Endothelial cell of umbilical vein (primary cell): ENCODE measurements around the gene WBP4. TPM values are rescaled to one million over a fixed set of nuclear protein-coding genes. Genes with fewer than 3 reads are reported as not detected.

ENCODE experiments used
- BruUV-seq: library from RNA; stranded (reverse); fragments of 400-500 nt; replicated peaks from 2 replicates; lab custom pipeline; 2021; lab: Mats Ljungman, UMichigan
- CTCF ChIA-PET: fragments of 300-600, 350-600 bp; sonication (Branson Sonifier 250); formaldehyde crosslinking; loops from one replicate; lab custom pipeline; 2021; ENCODE audit warnings: antibody characterized with exemption, inconsistent platforms; lab: Charles Lee
- POLR2A ChIA-PET: fragments of 300-600, 350-600 bp; sonication (Branson Sonifier 250); formaldehyde crosslinking; loops from one replicate; lab custom pipeline; 2021; ENCODE audit warnings: antibody characterized with exemption, inconsistent platforms; lab: Charles Lee
- DNase-seq: peaks from one replicate; pipeline ENCODE4 v3.0.0-alpha.2; 2011; ENCODE audit warnings: low read depth, low spot score
- FAIRE-seq: peaks from 2 replicates; lab custom pipeline; 2011; peaks lifted over from hg19 to GRCh38; lab: Jason Lieb, UNC
- H2AFZ ChIP-seq: 2 replicates; pipeline ENCODE4 v1.6.0; 2012; ENCODE audit warnings: low read depth, low read length, control low read depth, inconsistent platforms
- H3K27ac ChIP-seq: 2 replicates; pipeline ENCODE4 v1.5.1; 2011; ENCODE audit warnings: low read depth, mild to moderate bottlenecking, control low read depth, low read length, moderate library complexity; ENCODE audit not compliant: insufficient read depth
- H3K27me3 ChIP-seq, 2 experiments: 2 replicates each; pipeline versions ENCODE4 v1.6.0 to v1.6.1; 2011; ENCODE audit warnings: low read length in 2 of 2, mixed read lengths in 1 of 2; ENCODE audit not compliant: control insufficient read depth in 2 of 2, insufficient read depth in 2 of 2
- H3K36me3 ChIP-seq, 2 experiments: 2 replicates in 1 of 2; 3 replicates in 1 of 2; pipeline ENCODE4 v1.5.1; 2011; ENCODE audit warnings: low read length in 2 of 2, mild to moderate bottlenecking in 1 of 2, moderate library complexity in 1 of 2; ENCODE audit not compliant: control insufficient read depth in 2 of 2, insufficient read depth in 2 of 2; ENCODE audit errors: extremely low read depth in 1 of 2
- H3K4me1 ChIP-seq: 3 replicates; pipeline ENCODE4 v1.5.1; 2011; ENCODE audit warnings: mild to moderate bottlenecking, low read length; ENCODE audit not compliant: control insufficient read depth, insufficient read depth; ENCODE audit errors: extremely low read depth
- H3K4me2 ChIP-seq: 2 replicates; pipeline ENCODE4 v1.6.1; 2011; ENCODE audit warnings: low read length, control low read depth, mixed read lengths; ENCODE audit not compliant: insufficient read depth
- H3K4me3 ChIP-seq, 3 experiments: fragments of 200-600 bp in 1 of 3; sonication (generic), shearing (Covaris generic) in 1 of 3; replicated peaks in 1 of 3; 2 replicates each; pipeline ENCODE4 v1.5.1; 2011 to 2016; ENCODE audit warnings: control low read depth in 3 of 3, low read length in 3 of 3, mild to moderate bottlenecking in 2 of 3, inconsistent platforms in 1 of 3, low read depth in 1 of 3, moderate library complexity in 1 of 3; ENCODE audit not compliant: insufficient read depth in 1 of 3
- H3K79me2 ChIP-seq: 2 replicates; pipeline ENCODE4 v1.6.0; 2012; ENCODE audit warnings: low read length, inconsistent platforms; ENCODE audit not compliant: control insufficient read depth, insufficient read depth
- H3K9ac ChIP-seq: replicated peaks from 2 replicates; pipeline ENCODE3; 2011; ENCODE audit warnings: low read length, control low read depth; ENCODE audit not compliant: insufficient read depth; ENCODE audit errors: extremely low read depth
- H3K9me1 ChIP-seq: replicated peaks from 3 replicates; pipeline ENCODE4 v1.6.0; 2011; ENCODE audit warnings: mild to moderate bottlenecking, low read length; ENCODE audit not compliant: control insufficient read depth, insufficient read depth; ENCODE audit errors: extremely low read depth
- H3K9me3 ChIP-seq: replicated peaks from 2 replicates; pipeline ENCODE4 v1.5.1; 2012; ENCODE audit warnings: low read length, inconsistent platforms; ENCODE audit not compliant: control insufficient read depth, insufficient read depth
- H4K20me1 ChIP-seq: replicated peaks from 2 replicates; pipeline ENCODE3; 2011; ENCODE audit warnings: mild to moderate bottlenecking, low read length; ENCODE audit not compliant: control insufficient read depth, insufficient read depth; ENCODE audit errors: extremely low read depth
- CTCF ChIP-seq, 2 donors: IDR thresholded peaks; 1 replicate in 1 of 2; 2 replicates in 1 of 2; pipeline ENCODE4 v1.5.1; 2011; ENCODE audit warnings: low read length in 2 of 2, mild to moderate bottlenecking in 2 of 2, moderate library complexity in 2 of 2, control low read depth in 1 of 2, inconsistent platforms in 1 of 2, low read depth in 1 of 2; ENCODE audit not compliant: insufficient read depth in 1 of 2; ENCODE audit errors: extremely low read depth in 1 of 2
- EZH2 ChIP-seq: IDR thresholded peaks from 2 replicates; pipeline ENCODE4 v1.6.1; 2012; ENCODE audit warnings: borderline replicate concordance, low read depth, mild to moderate bottlenecking, moderate library complexity, low read length, inconsistent platforms; ENCODE audit not compliant: severe bottlenecking
- FOS ChIP-seq: IDR thresholded peaks from 2 replicates; pipeline ENCODE4 v1.6.1; 2011; ENCODE audit warnings: mild to moderate bottlenecking, low read length, moderate library complexity, borderline replicate concordance; ENCODE audit not compliant: insufficient read depth
- GATA2 ChIP-seq: IDR thresholded peaks from 2 replicates; pipeline ENCODE4 v1.7.0; 2011; ENCODE audit warnings: low read depth, mild to moderate bottlenecking, moderate library complexity, mixed read lengths, low read length; ENCODE audit not compliant: insufficient read length, insufficient read depth
- JUN ChIP-seq: IDR thresholded peaks from 2 replicates; pipeline ENCODE4 v1.6.1; 2011; ENCODE audit warnings: borderline replicate concordance, low read depth; ENCODE audit not compliant: insufficient read length, insufficient read depth
- MAX ChIP-seq: IDR thresholded peaks from 2 replicates; pipeline ENCODE4 v1.6.1; 2011; ENCODE audit not compliant: insufficient read depth, insufficient read length
- MYC ChIP-seq: IDR thresholded peaks from one replicate; pipeline ENCODE4 v1.6.1; 2011; ENCODE audit warnings: mild to moderate bottlenecking, low read depth, low read length
- POLR2A ChIP-seq: IDR thresholded peaks from 2 replicates; pipeline ENCODE4 v1.6.1; 2012; ENCODE audit warnings: low read depth, mild to moderate bottlenecking, control low read depth, low read length
- POLR2AphosphoS5 ChIP-seq: IDR thresholded peaks from 2 replicates; pipeline ENCODE4 v1.6.1; 2012; ENCODE audit warnings: low read depth, mild to moderate bottlenecking, control low read depth, low read length, moderate library complexity; ENCODE audit not compliant: insufficient read depth
- dilution Hi-C: fragments of 300-500 bp; cut with MboI; formaldehyde crosslinking; loops from one replicate; pipeline ENCODE4 v1.15.0; 2019; ENCODE audit warnings: low sequenced_read_pairs; ENCODE audit not compliant: extremely low pct_ligation_motif_present
- intact Hi-C: fragments of 100-400 bp; cut with micrococcal nuclease; formaldehyde crosslinking; loops from one replicate; pipeline ENCODE4 v1.10.0; 2022
- polyA plus RNA-seq, 4 experiments: library from polyadenylated mRNA; depleted of rRNA in 3 of 4; stranded (reverse) in 3 of 4; unstranded in 1 of 4; fragments of >200 nt; gene quantifications; 2 replicates each; pipeline versions ENCODE4 v1.2.1 to v1.2.3, GENCODE V29; 2011 to 2012; ENCODE audit warnings: missing spikeins in 1 of 4
- total RNA-seq: library from RNA; stranded (reverse); gene quantifications from 2 replicates; pipeline ENCODE4 v1.2.3, GENCODE V29; 2021

Gene WBP4
- total and polyA plus RNA-seq, 2 donors (not counting 3 experiments of a cell fraction or from before 2014, with no cell fraction given): 4.3 to 14.8 TPM

- H3K36me3 ChIP-seq: no peaks in the 10 kb centered on the region
- ChIA-PET POLR2A (no interaction called here), CTCF (interaction anchor here (1.0 to 1.8 kb wide), 3 partner anchors 12 to 111 kb away, joined by 3 to 6 read pairs (median 3); no protein-coding TSS in a partner anchor)
- no TSS peak for BruUV-seq
- no peak for DNase-seq
- no peaks in the 10 kb centered on the region for H3K79me2 ChIP-seq
- H3K4me1 ChIP-seq: no peaks in the 10 kb centered on the region
- no peak overlapping the region for H3K27ac ChIP-seq
- no peak for TF ChIP-seq POLR2AphosphoS5
- no peak for TF ChIP-seq FOS
- no peak for TF ChIP-seq MAX
- TF ChIP-seq CTCF (IDR thresholded peaks at IDR 0.05; ENCODE audit: extremely low read depth in 1 of 2, insufficient read depth in 1 of 2, low read depth in 1 of 2, low read length in 2 of 2): no peak
- no peak for TF ChIP-seq GATA2
- no peak for TF ChIP-seq MYC
- no peak for TF ChIP-seq POLR2A
- TF ChIP-seq JUN: no peak
- TF ChIP-seq EZH2: no peak
- intact Hi-C loops: no loop called here
- no peaks in the 10 kb centered on the region for H3K9me3 ChIP-seq
- FAIRE-seq: no peak
- no peak overlapping the region for H3K4me3 ChIP-seq
- H4K20me1 ChIP-seq: no peaks in the 10 kb centered on the region
- H2AFZ ChIP-seq: no peak overlapping the region
- H3K27me3 ChIP-seq: no peaks in the 10 kb centered on the region
- H3K9me1 ChIP-seq: no peaks in the 10 kb centered on the region
- H3K4me2 ChIP-seq: no peak overlapping the region
- H3K9ac ChIP-seq: no peak overlapping the region
- dilution Hi-C loops: no loop called here
Measured at GRCh38 chr13:41111454-41111853, 50.1 kb downstream of the WBP4 start.
